Spleen (tissue), 7 donors: Measurements from ENCODE around the gene ARHGAP21.

Source experiments
- CTCF ChIP-seq, 11 experiments: fragments of 200-600 bp in 7 of 11; fragments of 450-650 bp in 4 of 11; sonication (generic) in 4 of 11; IDR thresholded peaks in 8 of 11; conservative IDR thresholded peaks in 3 of 11; 1 replicate in 7 of 11; 2 replicates in 4 of 11; pipeline versions ENCODE4 v1.4.0 to v1.8.0; 2016 to 2021; ENCODE audit warnings: antibody characterized with exemption in 11 of 11, inconsistent platforms in 4 of 11, mild to moderate bottlenecking in 1 of 11
- POLR2A ChIP-seq, 3 donors: fragments of 450-650 bp; IDR thresholded peaks; one replicate each; pipeline ENCODE4 v1.5.1; 2017; ENCODE audit warnings: antibody characterized with exemption in 3 of 3, mild to moderate bottlenecking in 1 of 3
- POLR2AphosphoS5 ChIP-seq, 3 donors: sonication (generic); formaldehyde crosslinking; IDR thresholded peaks; one replicate each; pipeline ENCODE4 v1.5.1; 2017; ENCODE audit warnings: antibody characterized with exemption in 3 of 3
- donor health status: DM: no; HTN: no; CAD: no; lungs with moderate emphysema.
- donor health status: DM: no; HTN: no; CAD: no.
- donor health status: DM: no; HTN: no; CAD: no.

DNA sequence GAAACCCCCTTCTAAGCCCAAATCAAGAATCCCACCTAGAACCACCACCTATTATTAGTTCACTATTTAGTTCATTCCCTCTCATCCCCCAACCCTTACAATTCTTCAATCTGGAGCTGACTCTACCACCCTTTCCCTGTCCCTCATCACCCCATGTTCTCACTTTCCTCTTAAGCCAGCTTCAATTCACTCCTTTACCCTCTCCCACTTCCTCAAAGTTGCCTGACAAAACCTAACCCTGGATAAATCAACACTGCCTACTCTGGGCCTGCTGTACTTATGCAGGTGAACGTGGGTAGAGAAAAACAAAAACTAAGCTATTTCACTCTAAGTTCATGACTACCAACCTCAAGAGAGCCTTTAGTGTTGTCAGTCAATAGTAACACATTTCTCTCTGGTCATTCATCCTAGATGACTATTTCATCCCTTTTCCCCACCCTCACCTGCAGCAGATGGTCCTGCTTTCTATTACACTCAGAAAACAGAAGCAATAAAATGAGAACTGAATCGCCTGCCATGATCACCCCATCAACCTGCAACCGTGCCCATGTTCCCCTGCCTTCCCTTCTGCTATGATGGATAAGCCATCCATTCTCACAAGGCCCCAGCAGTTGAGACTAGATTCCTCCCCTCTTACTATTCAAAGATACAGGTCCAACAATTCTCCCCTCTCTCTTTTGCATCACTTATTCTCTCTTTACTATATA is 52.6 kb downstream of the ARHGAP21 start:
- TF ChIP-seq CTCF (IDR thresholded peaks at IDR 0.05 in 8 of 11, conservative IDR thresholded peaks at IDR 0.05 in 3 of 11) (no peak), POLR2A (IDR thresholded peaks at IDR 0.05) (no peak), POLR2AphosphoS5 (IDR thresholded peaks at IDR 0.05) (no peak)
